ENCODE results near the gene KRTAP10-5.
"Not testable (repeated sequence)": the region's sequence is repeated elsewhere in the genome, so short reads cannot be mapped to it uniquely, and the experiment has no call there.

Gene KRTAP10-5

GRCh38 chr21:44610157-44610843 is 29.9 kb upstream of the KRTAP10-5 start:
- not testable (repeated sequence) for DNase-seq

GRCh38 chr21:44609193-44609592 is 28.8 kb upstream of the KRTAP10-5 start:
- no peak for DNase-seq

DNA sequence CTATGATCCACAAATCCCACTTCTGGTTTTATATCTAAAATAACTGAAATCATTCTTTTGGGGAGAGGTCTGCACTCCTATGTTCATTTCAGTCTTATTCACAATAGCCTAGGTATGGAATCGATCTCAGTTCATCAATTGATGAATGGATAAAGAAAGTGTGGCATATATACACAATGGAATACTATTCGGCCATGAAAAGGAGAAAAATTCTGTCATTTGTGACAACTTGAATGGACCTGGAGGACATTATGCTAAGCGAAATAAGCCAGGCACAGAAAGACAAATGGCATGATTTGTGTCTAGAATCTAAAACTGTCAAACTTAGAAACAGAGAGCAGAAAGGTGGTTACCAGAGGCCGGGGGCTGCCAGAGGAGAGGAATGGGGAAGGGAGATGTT is 26.1 kb upstream of the KRTAP10-5 start:
- no peak for DNase-seq

DNA sequence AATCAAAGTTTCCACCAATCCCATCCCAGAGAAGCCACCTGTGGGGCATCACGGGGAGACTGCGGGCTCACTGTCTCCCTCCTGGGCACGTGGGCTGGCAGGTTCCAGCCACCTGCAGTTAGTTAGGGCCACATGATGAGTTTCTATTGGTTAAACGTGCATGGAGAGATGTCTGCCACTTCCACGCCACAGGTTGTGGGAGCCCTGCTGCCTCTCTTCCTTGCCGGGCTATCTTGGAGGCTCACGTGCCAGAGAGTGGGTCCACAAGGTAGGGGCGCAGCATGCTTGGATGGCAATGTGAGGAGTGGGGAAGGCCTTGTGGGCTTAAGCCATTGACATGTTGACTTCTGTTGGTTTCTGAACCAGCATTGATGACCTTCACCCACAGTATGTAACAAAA is 23.5 kb upstream of the KRTAP10-5 start:
- no peak for DNase-seq

DNA sequence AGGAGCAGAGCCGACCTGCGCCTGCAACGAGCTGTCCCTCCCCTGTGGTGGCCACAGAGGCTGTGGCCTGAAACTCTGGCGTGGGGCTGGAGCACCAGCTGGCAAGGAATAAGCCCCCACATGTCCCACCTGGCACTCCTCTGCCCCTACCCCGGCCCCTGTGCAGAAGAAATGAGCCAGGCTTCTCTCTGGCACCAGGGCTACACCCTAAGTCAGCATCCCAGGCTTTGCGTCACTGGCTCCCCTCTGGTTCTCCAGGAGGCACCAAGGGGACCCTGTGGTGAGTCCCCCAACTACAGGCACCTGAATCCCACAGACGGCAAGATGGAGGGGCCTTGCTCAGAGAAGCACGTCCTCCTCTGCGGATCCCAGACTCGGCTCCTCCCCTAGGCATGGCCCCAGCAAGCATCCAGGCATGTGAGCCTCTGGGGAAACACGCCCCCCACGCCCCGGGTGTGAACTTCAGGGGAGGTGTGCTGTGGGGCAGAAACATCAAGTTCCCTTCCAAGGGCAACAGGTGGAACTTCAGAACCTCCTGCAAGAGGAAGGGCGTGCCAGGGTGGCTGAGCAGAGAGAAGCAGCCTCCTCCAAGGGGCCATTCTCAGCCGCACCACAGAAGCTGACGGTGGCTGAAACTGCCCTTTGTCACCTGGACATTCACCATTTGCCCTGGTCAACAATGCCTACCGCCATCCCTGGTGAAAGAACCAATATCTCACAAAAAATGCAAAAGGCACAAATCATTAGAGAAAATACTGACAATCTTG is 22.9 kb upstream of the KRTAP10-5 start:
- DNase-seq: no peak

GRCh38 chr21:44602463-44602850 is 22.1 kb upstream of the KRTAP10-5 start:
- no peak for DNase-seq

GRCh38 chr21:44601596-44602462 is 21.4 kb upstream of the KRTAP10-5 start:
- DNase-seq: no peak

DNA sequence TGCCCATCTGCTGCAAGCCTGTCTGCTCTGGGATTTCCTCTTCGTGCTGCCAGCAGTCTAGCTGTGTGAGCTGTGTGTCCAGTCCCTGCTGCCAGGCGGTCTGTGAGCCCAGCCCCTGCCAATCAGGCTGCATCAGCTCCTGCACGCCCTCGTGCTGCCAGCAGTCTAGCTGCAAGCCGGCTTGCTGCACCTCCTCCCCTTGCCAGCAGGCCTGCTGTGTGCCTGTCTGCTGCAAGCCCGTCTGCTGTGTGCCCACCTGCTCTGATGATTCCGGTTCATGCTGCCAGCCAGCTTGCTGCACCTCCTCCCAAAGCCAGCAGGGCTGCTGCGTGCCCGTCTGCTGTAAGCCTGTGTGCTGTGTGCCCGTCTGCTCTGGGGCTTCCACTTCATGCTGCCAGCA is 20.7 kb upstream of the KRTAP10-5 start:
- not testable (repeated sequence) for DNase-seq

DNA sequence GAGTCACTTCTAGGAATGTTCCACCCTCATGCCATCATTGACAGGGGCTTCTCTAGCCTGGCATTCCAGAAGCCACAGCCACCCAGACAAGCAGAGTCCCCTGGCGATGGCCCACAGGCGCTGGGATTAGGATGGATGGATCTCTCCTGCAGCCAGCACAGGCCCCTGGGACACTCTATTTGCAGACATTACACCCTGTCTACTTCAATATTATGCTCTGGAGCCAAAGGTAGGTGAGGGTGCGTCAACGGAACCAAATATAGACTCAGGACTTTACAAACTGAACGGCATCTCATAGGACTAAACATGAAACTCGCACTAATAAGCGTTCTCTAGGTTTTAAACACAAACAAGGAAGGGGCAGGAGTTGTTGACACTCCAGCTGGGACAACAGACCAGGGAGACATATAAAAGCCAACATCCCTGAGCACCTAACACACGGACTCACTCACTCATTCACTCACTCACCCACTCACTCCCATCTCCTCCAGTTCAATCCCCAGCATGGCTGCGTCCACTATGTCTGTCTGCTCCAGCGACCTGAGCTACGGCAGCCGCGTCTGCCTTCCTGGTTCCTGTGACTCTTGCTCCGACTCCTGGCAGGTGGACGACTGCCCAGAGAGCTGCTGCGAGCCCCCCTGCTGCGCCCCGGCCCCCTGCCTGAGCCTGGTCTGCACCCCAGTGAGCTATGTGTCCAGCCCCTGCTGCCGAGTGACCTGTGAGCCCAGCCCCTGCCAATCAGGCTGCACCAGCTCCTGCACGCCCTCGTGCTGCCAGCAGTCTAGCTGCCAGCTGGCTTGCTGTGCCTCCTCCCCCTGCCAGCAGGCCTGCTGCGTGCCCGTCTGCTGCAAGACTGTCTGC is 19.9 kb upstream of the KRTAP10-5 start, which contains the start of gene KRTAP10-7:
TSS of gene KRTAP10-7 (plus strand) at position 480 of the 861 bp plus-strand sequence. CDS start at position 505, 25 bp downstream.
- not testable (repeated sequence) for DNase-seq

- DNase-seq: no peak
Measured at GRCh38 chr21:44599264-44600029, 19.0 kb upstream of the KRTAP10-5 start.

GRCh38 chr21:44598061-44598460 is 17.7 kb upstream of the KRTAP10-5 start:
- DNase-seq: no peak

DNA sequence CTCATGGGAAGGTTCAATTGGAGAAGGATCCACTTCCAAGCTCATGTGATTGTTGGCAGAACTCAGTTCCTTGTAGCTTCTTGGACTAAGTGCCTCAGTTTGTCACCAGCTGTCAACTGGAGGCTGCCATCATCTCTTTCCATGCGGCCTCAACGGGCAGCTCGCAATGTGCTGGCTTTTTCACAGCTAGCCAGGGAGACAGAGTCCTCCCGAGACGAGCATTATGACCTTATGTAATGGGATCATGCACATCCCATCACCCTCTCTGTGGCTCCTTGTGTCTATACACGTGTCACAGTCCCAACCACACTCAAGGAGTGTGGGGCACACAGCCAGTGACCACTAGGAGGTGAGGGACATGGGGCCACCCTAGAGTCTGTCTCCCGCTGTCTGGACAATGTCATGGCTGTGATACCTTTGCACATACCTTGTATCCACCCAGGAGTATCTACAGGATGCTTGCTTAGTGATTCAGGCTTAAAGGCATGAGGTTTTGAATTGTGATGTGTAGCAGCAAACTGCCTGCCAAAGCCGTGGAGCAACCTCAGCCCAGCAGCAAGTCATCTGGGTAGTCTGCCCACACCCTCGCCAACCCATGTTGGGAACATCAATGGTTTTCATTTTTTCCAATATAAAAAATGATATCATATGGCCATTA is 15.8 kb upstream of the KRTAP10-5 start:
- no peak for DNase-seq

DNA sequence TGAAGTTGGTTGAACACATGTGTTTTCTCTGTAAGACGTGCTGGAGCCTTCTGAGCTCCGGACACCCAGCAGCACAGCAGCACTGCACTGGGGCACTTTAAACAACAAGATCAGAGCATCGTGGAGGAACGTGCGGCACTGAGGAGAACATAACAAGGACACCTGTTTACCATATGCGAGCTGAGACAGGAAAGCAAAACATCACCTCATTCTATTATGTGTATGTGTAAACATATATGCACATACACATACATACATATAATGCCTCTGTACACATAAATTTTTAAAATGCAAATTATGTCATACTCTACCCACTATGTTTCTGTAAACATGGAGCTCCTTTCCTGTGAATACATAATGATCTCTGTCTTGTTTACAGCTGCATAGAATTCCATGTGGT is 15.1 kb upstream of the KRTAP10-5 start:
- DNase-seq: no peak

DNA sequence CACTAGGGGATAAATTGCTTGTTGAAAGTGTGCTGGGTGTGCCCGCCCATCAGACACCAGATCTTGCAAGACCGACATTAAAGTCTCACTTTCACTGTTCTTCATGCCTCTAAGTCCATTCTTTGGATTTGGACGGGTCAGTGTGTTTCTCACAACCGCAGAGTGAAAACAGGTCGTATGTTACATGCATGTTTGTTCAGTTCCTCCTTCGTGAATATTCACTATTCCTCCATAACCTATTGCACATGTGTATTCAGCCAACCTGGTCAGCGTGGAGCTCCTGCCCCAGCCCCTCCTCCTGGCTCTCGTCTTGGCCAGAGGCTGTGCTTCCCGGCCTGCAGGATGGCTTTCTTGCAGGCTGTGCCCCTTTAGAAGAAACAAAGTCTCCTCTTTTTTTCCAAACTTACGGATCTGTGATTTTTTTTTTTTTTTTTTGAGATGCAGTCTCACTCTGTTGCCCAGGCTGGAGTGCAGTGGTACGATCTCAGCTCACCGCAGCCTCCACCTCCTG is 14.1 kb upstream of the KRTAP10-5 start:
- DNase-seq: no peak

- no peak for DNase-seq
Measured at GRCh38 chr21:44593598-44594405, 13.4 kb upstream of the KRTAP10-5 start.

DNA sequence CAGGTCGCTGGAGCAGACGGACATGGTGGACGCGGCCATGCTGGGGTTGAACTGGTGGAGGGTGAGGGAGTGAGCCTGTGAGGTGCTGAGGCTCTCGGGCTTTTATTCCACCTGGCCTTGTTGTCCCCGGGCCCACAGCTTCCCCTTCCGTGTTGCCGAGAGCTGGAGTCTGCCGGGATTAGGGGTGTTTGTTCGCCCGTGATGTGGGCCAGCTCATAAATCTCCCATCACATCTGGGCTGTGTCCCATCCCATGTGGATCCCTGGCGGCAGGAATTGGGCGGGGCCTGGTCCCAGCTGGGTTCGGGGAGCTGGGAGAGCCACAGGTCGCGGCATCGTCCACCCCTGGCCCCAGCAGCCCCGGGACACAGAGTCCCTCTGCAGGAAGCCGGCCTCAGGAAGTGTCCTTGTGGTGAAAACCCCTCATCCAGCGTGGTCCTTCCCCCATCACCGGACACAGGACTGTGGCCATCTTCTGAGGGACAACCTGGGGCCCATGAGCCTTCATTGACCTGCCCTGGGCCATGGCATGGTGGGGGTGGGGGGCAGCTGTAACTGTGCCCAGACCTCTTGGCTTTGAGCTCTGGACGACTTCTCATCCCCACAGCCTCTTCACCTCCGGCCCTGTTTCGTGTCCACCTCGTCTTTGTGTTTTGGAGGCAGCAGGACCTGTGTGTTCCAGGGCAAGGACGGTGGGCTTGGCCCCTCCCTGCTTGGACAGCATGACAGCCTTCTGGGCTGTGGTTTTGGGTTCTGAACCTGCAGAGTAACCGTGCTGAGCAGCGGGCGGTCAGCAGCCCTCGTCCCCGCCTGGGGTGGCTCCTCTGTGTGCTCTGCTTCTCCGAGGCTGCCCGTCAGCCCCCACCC is 12.3 kb upstream of the KRTAP10-5 start, which contains the start of gene KRTAP10-6:
TSS of gene KRTAP10-6 (minus strand) at position 60 of the 866 bp plus-strand sequence. CDS start at position 39, 21 bp downstream.
- DNase-seq: no peak

DNA sequence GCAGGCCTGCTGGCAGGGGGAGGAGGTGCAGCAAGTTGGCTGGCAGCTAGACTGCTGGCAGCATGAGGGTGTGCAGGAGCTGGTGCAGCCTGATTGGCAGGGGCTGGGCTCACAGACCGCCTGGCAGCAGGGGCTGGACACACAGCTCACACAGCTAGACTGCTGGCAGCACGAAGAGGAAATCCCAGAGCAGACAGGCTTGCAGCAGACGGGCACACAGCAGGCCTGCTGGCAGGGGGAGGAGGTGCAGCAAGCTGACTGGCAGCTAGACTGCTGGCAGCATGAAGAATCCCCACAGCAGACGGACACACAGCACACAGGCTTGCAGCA is 11.4 kb upstream of the KRTAP10-5 start:
- not testable (repeated sequence) for DNase-seq

DNA sequence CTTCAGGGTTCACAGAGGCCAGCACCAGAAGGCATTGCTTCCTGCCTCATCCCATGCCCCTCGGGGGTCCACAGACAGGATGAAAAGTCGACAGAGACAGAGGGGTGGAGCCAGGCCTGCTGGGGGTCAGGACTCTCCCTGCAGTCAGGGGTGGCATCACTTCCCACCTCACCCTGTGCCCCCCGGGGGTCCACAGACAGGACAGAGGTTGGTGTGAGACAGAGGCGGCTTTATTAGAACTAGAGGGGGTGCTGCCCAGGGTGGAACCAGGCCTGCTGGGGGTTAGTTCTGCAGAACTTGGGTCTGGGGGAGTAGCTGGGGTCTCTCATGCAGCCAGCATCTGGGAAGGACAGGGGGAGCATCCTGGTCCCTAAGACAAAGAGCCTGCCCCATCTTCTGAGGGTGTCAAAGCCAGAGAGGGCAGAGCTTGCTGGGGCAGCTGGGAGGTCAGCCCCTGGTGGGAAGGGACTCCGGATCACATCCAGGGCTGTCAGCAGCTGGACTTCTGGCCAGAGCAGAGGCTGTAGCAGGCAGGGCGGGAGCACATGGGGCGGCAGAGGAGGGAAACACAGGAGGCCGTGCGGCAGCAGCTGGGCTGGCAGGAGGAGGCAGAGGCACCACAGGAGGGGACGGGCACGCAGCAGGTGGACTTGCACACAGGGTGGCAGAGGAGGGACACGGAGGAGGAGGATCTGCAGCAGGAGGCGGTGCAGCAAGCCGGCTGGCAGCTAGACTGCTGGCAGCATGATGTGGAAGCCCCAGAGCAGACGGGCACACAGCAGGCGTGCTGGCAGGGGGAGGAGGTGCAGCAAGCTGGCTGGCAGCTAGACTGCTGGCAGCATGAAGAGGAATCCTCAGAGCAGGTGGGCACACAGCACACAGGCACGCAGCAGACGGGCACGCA is 10.7 kb upstream of the KRTAP10-5 start:
- not testable (repeated sequence) for DNase-seq
